Measurements from ENCODE around the gene TCF4.

The TCF4 gene

GRCh38 chr18:55173291-55173690 lies 414.7 kb downstream of the TCF4 start:
- Histone ChIP-seq H3K9ac (ENCODE audit: low read length) (no peak overlapping the region), H3K4me1 (ENCODE audit: low read length) (peaks cover 6% of the 10 kb centered on the region; the same call in 1 of the 2 replicates), H3K27me3 (replicated peaks; ENCODE audit: insufficient read depth, low read length) (no peaks in the 10 kb centered on the region), H3K36me3 (replicated peaks; ENCODE audit: insufficient read depth, low read length) (no peaks in the 10 kb centered on the region), H3K27ac (ENCODE audit: low read length) (no peak overlapping the region), H3K4me3 (ENCODE audit: low read length) (no peak overlapping the region), H3K9me3 (replicated peaks; ENCODE audit: insufficient read depth, low read length) (no peaks in the 10 kb centered on the region), H2AFZ (ENCODE audit: low read length) (no peak overlapping the region), H3F3A (ENCODE audit: insufficient read depth, low read length) (no peaks in the 10 kb centered on the region), H3K4me2 (ENCODE audit: low read depth, low read length) (peak overlapping the region; percentile 21; the same call in 1 of the 2 replicates), H3K9me2 (replicated peaks; ENCODE audit: insufficient read depth, low read length) (no peaks in the 10 kb centered on the region), H4K20me1 (ENCODE audit: insufficient read depth, low read length) (no peaks in the 10 kb centered on the region), H3K79me2 (ENCODE audit: low read length) (no peaks in the 10 kb centered on the region)
- TF ChIP-seq EZH2phosphoT487 (IDR thresholded peaks at IDR 0.05; ENCODE audit: low read length) = no peak
- TF ChIP-seq CTCF (IDR thresholded peaks at IDR 0.05; ENCODE audit: low read length) = no peak
- TF ChIP-seq EZH2 (optimal IDR thresholded peaks at IDR 0.05; ENCODE audit: low read depth, low read length) = no peak
- peak; percentile 38 for DNase-seq
